NCI-H1048 (cell line): ENCODE measurements around the gene ZFPL1.

ENCODE experiments used
- DNase-seq: peaks from one replicate; lab custom pipeline; 2025; lab: John Stamatoyannopoulos, UW

ZFPL1 gene

DNA sequence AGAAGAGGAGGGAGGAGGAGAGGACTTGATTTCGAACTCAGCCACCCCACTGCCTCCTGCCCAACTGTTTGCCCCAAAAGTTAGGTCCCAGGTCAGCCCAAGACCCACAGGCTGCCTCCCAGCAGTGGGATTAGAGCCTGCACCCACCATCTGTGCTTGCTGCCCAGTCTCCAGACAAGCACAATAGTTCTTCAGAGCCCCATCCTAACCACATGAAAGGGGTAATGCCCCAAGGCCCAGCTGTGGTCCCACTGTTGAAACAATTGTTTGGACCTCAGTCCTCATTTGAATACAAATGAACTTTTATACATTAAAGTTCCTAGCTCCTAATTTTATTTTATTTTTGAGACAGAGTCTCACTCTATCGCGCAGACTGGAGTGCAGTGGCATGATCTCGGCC is 6.6 kb downstream of the ZFPL1 start:
- DNase-seq: no peak

DNA sequence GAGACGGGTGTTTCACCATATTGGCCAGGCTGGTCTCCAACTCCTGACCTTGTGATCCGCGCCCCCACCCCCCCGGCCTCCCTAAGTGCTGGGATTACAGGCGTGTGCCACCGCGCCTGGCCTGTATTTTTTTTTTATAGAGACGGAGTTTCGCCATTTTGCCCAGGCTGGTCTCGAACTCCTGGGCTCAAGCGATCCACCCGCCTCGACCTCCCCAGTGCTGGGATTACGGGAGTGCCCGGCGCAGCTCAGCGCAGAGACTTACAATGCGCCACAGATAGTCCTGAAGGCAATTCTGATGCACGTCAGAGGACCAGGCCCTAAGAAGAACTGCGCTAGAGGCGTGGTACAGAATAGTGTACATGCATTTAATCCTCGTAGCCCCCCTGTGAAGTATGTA is 11.4 kb downstream of the ZFPL1 start:
- DNase-seq: no peak

DNA sequence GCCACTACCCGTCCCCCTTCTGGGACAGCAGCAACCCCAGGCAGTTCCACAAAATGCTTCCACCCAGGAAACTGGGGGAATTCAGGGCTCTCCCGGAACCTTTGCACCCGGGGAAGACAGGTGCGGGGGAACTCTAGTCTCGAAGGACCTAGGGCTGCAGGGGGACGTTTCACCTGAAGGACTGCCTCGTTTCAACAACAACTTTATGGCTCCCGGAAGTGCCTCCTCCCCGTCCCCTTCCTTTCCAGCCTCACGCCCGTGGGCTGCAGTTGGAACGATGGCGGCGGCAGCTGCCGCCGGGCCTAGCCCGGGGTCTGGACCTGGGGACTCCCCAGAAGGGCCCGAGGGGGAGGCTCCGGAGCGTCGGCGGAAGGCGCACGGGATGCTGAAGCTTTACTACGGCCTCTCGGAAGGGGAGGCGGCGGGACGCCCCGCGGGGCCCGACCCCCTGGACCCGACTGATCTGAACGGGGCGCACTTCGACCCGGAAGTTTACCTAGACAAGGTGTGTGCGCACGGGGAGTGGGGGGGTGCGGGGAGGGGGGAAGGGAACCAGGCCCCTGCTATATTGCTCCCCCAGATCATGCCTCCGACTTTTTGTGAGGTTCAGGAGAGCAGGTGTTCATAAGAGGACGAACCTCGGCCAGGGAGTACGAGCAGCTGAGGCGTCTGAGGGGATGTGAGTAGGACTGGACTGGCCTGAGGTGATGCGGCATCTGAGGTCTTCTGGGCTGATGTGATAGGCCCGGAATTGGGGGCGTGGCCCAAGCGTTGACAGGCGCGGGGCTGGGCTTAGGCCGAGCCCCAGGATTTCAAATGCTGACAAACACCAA is 12.2 kb downstream of the ZFPL1 start, which contains the start of gene VPS51:
Gene VPS51, plus strand, starts transcription at position 241 of the 833 bp plus-strand sequence. Its CDS starts 37 bp downstream, at position 278.
- DNase-seq: peak; percentile 68

DNA sequence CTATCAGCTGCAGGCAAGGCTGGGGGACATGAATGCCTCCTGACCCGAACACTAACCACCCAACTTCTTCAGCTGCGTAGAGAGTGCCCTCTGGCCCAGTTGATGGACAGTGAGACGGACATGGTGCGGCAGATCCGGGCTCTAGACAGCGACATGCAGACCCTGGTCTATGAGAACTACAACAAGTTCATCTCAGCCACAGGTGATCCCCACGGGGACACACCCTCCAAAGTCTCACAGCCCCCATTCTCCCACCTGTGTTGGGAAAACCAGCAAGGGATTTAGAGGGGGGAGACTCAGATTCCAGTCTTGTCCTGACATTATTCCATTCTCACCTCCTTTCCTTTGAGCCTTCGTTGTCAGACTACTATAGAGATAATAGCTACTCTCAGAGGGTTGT is 12.9 kb downstream of the ZFPL1 start:
- DNase-seq: no peak

DNA sequence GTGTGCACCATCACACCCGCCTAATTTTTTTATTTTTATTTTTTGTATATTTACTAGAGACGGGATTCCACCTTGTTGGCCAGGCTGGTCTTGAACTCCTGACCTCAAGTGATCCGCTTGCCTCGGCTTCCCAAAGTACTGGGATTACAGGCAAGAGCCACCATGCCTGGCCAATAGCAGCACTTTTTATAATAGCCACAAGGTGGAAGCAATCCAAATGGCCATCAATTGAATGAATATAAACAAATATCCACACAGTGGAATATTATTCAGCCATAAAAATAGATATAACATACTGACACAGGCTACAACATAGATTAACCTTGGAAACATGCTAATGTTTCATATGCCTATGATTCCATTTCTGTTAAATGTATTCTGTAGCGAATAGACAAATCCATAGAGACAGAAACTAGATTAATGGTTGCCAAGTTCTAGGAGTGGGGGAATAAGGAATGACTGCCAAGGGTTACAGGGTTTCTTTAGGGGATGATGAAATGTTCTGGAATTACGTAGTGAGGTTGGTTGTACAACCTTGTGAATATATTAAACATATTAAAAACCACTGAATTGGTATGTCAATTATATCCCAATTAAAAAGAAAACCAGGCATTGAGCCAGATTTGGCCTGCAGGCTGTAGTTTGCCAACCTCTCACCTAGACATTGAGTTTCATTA is 16.8 kb downstream of the ZFPL1 start:
- no peak for DNase-seq

DNA sequence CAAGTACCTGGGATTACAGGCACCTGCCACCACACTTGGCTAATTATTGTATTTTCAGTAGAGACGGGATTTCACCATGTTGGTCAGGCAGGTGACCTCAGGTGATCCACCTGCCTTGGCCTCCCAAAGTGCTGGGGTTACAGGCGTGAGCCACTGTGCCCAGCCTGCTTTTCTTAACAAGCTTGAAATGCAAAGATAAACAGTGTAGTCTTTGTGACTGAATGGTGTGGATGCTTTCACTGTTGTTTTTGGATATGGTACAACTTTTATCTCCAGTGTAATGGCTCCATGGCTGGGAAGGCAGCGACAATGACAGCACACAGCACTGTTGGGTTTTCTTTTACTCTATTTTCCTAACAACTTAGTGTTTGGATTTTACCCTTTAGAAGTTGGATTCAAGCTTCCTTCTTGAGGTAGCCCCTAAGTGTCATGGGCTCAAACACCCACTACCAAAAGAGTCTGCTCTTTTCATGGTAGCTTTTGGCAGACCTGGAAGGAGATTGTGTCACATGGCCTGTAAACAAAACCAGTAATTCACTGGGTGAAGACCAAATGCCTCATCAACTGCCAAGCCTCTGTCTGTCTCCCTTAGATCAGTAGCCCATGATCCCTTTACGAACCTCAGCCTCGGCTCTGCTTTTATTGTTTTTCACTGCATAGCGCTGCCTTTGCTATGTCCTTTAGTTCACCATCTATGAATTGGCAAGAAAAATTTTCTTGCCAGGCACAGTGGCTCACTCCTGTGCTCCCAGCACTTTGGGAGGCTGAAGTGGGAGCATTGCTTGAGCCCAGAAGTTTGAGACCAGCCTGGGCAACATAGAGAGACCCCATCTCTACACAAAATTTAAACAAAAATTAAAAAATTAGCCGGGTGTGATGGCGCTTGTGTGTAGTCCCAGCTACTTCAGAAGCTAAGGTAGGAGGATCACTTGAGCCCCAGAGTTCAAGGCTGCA is 18.4 kb downstream of the ZFPL1 start:
- no peak for DNase-seq

DNA sequence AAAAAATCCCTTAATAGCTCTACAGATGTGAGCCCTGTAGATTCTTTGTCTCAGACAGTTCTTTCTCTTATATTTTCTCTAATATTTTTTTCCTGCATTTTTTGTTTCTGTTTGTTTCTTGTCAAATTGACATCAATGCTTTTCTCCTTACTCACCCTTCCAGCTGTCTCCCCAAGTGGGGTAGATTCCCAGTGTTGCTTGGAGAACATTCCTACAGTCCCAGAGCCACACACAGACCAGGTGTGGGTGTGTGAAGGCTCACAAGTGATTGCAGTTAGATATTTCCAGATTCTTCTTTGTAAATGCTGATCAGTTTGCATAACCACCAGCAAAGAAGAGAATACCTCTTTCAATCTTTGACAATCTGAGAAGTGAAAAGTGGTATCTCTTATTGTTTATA is 19.5 kb downstream of the ZFPL1 start:
- no peak for DNase-seq

DNA sequence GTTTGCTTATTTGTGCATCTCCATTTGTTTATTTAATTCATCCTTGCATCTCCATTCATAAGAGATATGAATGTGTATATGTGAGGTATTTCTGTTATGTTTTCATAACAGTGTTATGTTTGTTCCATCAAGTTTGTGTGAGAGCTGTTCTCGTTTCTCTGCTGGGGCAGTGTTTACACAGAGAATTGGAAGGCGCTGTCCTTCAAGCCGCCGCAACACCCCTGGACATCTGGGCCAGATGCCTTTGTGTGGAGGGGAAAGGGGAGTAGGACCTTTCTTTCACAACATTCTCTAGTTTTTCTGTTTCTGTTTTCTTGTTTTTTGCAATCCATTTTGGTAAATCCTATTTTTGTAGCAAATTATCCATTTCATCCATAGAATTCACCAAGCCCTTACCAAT is 20.6 kb downstream of the ZFPL1 start:
- no peak for DNase-seq

DNA sequence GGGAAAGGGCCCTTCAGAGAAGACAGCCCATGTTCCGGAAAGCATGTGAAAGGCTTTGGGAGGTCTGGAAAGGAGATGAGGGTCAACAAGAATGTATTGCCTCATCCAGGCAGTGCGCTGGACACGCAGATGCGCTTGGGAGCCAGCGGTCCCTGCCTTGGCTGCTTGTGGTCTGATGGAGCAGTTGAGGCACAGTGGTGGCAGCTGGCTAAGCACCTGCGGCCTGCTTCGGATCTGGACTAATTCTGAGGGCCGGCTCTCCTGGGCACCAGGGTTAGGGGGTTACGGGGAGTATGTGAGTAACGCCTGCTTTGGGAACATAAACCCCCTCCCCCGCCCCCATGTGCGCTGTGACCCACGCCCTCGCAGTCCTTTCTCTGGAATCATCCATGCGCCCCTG is 23.1 kb downstream of the ZFPL1 start:
- no peak for DNase-seq

DNA sequence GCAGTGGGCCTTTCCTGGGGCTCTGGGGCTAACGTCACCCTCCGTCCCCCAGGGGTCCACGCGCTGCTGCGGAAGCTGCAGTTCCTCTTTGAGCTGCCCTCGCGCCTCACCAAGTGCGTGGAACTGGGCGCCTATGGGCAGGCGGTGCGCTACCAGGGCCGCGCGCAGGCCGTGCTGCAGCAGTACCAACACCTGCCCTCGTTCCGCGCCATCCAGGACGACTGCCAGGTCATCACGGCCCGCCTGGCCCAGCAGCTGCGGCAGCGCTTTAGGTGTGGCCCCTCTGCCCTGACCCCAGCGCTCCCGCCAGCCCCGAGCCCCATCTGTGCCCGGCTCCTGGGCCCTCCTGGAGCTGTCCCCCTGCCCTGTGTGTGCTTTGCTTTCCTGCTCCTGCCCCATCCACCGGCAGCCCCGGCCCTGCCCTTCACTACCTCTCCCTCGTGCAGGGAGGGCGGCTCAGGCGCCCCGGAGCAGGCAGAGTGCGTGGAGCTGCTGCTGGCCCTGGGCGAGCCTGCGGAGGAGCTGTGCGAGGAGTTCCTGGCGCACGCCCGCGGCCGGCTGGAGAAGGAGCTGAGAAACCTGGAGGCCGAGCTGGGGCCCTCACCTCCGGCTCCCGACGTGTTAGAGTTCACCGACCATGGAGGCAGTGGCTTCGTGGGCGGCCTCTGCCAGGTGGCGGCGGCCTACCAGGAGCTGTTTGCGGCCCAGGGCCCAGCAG is 23.9 kb downstream of the ZFPL1 start:
- DNase-seq: no peak

DNA sequence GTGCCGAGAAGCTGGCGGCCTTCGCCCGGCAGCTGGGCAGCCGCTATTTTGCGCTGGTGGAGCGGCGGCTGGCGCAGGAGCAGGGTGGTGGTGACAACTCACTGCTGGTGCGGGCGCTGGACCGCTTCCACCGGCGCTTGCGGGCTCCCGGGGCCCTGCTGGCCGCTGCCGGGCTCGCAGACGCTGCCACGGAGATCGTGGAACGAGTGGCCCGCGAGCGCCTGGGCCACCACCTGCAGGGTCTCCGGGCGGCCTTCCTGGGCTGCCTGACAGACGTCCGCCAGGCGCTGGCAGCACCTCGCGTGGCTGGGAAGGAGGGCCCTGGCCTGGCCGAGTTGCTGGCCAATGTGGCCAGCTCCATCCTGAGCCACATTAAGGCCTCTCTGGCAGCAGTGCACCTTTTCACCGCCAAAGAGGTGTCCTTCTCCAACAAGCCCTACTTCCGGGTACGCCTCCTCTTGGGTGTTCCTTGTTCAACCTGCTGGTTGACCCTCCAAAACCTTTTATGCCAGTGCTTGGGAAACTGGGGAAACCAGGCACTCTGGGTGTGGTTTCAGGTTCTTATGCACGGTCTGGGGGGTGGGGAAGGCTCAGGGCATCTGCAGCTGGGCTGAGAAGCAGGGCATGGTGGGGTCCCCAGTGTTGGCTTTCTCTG is 24.6 kb downstream of the ZFPL1 start:
- no peak for DNase-seq

DNA sequence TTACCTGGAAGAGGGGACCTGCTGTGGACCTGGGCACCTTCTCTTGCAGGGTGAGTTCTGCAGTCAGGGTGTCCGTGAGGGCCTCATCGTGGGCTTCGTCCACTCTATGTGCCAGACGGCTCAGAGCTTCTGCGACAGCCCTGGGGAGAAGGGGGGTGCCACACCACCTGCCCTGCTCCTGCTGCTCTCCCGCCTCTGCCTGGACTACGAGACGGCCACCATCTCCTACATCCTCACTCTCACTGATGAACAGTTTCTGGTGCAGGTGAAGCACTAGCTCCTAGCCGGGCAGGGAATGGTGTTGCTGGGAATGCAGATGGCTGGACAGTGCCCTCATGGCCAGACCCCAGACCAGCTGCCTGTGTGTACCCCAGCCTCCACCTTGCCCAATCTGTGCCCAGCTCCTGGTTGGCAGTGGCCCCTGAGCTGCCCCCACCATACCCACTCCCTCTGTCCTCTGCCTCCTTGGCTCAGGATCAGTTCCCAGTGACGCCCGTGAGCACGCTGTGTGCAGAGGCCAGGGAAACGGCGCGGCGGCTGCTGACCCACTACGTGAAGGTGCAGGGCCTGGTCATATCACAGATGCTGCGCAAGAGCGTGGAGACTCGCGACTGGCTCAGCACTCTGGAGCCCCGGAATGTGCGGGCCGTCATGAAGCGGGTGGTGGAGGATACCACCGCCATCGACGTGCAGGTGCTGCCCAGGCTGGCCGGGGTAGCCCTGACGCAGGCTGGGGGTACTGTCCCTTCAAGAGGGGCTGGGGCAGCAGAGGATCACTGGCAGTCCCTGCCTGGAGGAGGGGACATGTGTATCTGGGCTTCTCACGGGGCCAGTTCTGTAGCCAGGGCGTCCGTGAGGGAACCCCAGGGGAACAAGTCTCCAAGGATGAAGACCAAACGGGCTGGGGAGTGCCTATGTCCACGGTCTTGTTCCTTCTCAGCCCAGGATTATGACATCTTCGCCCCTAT is 25.5 kb downstream of the ZFPL1 start:
- no peak for DNase-seq

DNA sequence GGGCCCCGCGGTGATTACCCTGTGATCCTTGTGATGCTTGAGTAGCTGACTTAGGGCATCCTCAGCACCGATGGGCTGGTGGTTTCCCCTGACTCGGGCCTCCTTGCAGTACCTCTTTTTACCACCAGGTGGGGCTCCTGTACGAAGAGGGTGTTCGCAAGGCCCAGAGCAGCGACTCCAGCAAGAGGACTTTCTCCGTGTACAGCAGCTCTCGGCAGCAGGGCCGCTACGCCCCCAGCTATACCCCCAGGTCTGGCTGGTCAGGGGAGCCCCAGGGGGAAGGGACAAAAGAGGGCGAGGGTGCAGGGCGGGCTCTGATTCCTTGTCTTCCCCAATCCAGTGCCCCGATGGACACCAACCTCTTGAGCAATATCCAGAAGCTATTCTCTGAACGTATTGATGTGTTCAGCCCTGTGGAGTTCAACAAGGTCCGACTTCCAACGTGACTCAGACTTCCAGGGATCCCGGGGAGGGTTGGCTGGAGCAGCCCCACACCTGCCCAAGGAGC is 26.4 kb downstream of the ZFPL1 start:
- DNase-seq: peak; percentile 50

DNA sequence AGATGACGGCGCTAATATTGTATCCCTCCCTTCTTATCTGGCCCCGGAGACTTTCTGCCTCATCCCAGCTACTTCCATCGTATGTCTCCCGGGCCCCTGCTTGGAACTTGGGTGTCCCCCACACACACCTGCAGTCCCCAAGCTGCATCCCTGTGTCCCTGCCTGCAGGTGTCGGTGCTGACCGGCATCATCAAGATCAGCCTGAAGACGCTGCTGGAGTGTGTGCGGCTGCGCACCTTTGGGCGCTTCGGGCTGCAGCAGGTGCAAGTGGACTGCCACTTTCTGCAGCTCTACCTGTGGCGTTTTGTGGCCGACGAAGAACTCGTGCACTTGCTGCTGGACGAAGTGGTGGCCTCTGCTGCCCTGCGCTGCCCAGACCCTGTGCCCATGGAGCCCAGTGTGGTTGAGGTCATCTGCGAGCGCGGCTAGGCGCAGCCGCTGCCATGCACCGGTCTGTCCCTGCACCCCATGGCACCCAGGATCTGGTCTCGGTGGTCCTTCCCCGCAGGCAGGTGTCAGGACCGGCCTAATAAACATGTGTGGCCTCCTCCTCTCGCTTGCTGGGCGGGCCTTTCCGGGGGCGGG is 27.2 kb downstream of the ZFPL1 start:
- DNase-seq: no peak

DNA sequence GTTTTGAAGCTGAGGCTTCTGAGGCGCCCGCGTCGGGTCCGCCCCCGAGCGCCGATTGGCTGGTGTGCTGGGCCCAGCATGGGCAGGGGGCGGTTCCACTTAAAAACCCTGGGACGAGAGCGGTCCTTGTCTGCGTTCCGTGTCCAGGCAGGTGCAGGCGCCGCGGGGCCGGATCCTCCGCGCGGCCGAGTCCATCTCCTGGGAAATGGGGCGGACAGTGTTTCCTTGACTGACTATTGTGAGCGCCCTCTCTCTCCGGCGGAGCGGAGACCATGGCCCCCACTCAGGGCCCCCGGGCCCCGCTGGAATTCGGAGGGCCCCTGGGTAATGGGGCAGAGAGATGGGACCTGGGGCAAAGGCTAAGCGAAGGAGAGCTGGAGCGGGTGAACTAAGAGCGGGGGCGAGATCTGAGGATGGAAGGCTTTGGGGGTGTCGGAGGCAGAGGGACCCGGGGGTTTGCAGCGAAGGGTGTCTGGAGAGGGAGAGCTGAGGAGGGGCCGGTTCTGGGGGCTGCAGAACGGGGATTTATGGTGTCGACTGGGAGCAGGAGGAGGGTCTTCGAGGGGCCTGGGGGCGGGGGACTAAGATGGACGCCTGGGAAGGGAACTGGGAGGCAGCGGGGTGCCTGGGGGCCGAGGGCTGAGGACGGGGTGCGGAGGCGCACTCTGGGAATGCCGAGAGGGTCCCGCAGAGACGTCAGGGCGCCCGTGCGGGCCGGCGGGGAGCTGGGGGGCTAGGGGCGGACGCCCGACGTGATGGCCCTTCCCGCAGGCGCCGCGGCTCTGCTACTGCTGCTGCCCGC is 27.9 kb downstream of the ZFPL1 start, which contains the start of gene TM7SF2:
Gene TM7SF2, plus strand, starts transcription at position 129 of the 802 bp plus-strand sequence. Its CDS starts 144 bp downstream, at position 273.
- peak; percentile 92 for DNase-seq

DNA sequence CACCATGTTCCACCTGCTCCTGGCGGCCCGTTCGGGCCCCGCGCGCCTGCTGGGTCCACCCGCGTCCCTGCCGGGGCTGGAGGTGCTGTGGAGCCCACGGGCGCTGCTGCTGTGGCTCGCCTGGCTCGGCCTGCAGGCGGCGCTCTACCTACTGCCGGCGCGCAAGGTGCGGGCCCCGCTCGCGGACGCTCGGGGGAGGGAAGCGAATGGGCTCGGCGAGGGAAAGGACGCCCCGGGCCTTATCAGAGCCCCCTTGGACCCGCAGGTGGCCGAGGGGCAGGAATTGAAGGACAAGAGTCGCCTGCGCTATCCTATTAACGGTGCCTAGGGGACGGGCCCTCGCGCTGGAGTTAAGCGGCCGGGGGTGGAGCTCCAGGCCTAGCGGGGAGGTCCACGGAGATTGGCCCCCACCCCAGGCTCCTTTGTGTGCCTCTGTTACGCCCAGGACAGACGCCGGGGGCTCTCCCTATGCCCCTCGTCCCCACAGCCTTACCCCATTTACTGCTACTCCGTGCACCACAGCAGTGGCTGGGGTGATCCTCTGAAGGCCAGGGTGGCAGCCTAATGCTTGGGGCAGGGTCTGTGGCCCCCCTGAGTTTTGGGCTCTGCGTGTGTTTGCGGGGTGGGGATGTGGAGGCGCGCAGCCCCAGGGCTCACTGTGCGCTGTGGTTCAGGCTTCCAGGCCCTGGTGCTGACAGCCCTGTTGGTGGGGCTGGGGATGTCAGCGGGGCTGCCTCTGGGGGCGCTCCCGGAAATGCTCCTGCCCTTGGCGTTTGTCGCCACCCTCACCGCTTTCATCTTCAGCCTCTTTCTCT is 28.7 kb downstream of the ZFPL1 start:
- no peak for DNase-seq

DNA sequence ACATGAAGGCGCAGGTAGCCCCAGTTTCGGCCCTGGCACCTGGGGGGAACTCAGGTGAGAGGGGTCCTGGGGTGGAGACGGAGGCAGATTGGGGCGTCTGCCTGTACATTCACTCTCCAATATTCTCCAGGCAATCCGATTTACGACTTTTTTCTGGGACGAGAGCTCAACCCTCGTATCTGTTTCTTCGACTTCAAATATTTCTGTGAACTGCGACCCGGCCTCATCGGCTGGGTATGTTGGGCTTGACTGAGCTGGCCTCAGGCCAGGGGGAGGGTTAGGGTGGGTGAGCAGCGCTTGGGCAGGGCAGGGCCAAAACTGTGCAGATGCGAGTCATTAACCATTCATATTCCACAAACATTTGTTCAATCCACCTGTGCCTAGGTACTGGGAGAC is 29.3 kb downstream of the ZFPL1 start:
- DNase-seq: no peak
